Activated CD8-positive, alpha-beta memory T cell treated with anti-CD3 and anti-CD28 coated beads for 36 hours (primary cell): Measurements from ENCODE around the gene PC. TPM values are rescaled to one million over a fixed set of nuclear protein-coding genes. Genes with fewer than 3 reads are reported as not detected.

Experiments
- CTCF ChIA-PET: fragments of 350-600 bp; sonication (Branson Sonifier 250); formaldehyde crosslinking; loops from one replicate; lab custom pipeline; 2021; ENCODE audit warnings: antibody characterized with exemption; lab: Charles Lee
- POLR2A ChIA-PET: fragments of 350-600 bp; sonication (Branson Sonifier 250); formaldehyde crosslinking; loops from one replicate; lab custom pipeline; 2021; ENCODE audit warnings: antibody characterized with exemption; lab: Charles Lee
- total RNA-seq, 2 experiments: library from RNA; stranded (reverse); gene quantifications; one replicate each; pipeline ENCODE4 v1.2.3, GENCODE V29; 2021

The PC gene
- total RNA-seq, 2 experiments from 2014 or later: 10.7 to 10.9 TPM

DNA sequence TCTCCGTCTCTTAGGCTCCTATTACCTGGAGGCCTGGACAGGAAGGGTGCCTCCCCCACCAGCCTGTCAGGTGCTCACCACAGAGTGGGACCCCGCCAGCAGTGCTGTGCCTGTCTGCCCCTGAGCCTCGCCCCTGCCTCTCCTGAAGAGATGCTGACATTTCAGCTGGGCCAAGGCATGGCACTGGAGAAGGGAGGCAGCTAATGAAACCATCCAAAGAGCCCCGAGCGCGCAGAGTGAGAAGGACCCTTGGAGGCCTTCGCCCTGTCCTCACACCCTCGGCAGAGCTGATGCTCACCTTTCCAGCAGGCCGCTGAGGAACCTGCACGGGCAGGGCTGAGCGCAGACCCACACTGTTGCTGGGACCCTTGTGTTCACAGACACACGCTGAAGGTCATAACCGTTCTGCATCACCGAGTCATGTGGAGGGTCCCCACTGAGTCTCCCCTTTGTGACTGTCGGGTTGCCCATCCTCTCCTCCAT lies 103.4 kb downstream of the PC start:
- ChIA-PET CTCF (interaction anchor here (2.0 to 2.3 kb wide), 2 partner anchors 11 to 13 kb away, joined by 7 to 8 read pairs; partner anchors contain the start of gene RCE1), POLR2A (interaction anchor here (1.9 kb wide), 1 partner anchor 12 kb away, joined by 8 read pairs; the partner anchor contains the start of gene RCE1)

- ChIA-PET POLR2A (interaction anchor here (1.9 kb wide), 1 partner anchor 11 kb away, joined by 8 read pairs; the partner anchor contains the start of gene RCE1), CTCF (interaction anchor here (2.3 kb wide), 1 partner anchor 14 kb away, joined by 7 read pairs; no protein-coding TSS in a partner anchor)
These were observed 103.9 kb downstream of the PC start for GRCh38 chr11:66854231-66854661.

GRCh38 chr11:66853242-66854229 lies 104.6 kb downstream of the PC start:
- CTCF ChIA-PET: interaction anchor here (2.0 kb wide), 1 partner anchor 19 kb away, joined by 4 read pairs; no protein-coding TSS in a partner anchor
- POLR2A ChIA-PET: interaction anchor here (1.1 to 1.9 kb wide), 2 partner anchors 10 kb away, joined by 8 to 13 read pairs; partner anchors contain the start of gene RCE1

- CTCF ChIA-PET: interaction anchor here (1.3 to 2.0 kb wide), 2 partner anchors 11 to 18 kb away, joined by 4 read pairs; no protein-coding TSS in a partner anchor
- POLR2A ChIA-PET: interaction anchor here (1.1 kb wide), 1 partner anchor 9 kb away, joined by 13 read pairs; the partner anchor contains the start of gene RCE1
These were observed 105.5 kb downstream of the PC start for GRCh38 chr11:66852466-66853241.

GRCh38 chr11:66851698-66852465 lies 106.3 kb downstream of the PC start:
- CTCF ChIA-PET: interaction anchor here (1.3 to 2.0 kb wide), 2 partner anchors 10 to 18 kb away, joined by 4 read pairs; no protein-coding TSS in a partner anchor
- POLR2A ChIA-PET: interaction anchor here (1.1 kb wide), 1 partner anchor 8 kb away, joined by 13 read pairs; the partner anchor contains the start of gene RCE1

DNA sequence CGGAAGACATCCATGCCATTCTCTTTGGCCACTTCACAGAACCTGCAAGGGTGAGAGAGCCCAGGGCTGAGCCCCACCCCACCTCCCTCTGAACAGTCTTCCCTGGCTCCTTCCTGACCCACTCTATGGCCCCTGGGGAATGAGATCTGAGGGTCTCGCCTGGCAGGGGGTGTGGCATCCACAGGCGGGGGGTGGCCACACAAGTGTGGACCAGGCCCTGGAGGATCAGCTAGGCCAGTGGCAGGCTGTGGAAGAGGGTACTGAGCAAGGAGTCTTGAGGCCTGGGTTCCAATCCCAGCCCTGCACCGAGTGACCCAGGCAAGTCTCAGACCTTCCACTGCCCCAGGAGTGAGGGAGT lies 107.0 kb downstream of the PC start:
- CTCF ChIA-PET: interaction anchor here (1.3 kb wide), 1 partner anchor 9 kb away, joined by 4 read pairs; no protein-coding TSS in a partner anchor
- POLR2A ChIA-PET: no interaction called here

- ChIA-PET CTCF (no interaction called here), POLR2A (no interaction called here)
These were observed 107.5 kb downstream of the PC start for GRCh38 chr11:66850588-66851238.

DNA sequence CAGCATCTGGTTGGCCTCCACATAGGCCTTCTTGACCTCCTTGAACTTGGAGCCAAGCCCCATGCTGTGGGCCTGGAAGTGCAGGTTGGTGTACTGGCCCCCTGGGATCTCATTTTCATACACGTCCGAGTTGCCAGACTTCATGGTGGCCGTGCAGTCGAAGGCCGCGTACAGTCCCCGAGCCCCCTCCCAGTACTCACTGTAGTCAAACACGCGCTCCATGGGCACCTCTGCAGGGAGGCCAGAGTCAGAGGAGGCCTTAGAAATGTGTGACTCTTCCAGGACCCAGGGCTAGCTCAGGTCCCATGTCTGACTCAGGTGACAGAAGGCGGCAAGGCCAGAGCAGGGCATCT lies 108.0 kb downstream of the PC start:
- POLR2A ChIA-PET: no interaction called here
- CTCF ChIA-PET: no interaction called here

GRCh38 chr11:66849501-66850234 lies 108.5 kb downstream of the PC start:
- ChIA-PET CTCF (interaction anchor here (0.6 kb wide), 1 partner anchor 9 kb away, joined by 3 read pairs; no protein-coding TSS in a partner anchor), POLR2A (no interaction called here)

DNA sequence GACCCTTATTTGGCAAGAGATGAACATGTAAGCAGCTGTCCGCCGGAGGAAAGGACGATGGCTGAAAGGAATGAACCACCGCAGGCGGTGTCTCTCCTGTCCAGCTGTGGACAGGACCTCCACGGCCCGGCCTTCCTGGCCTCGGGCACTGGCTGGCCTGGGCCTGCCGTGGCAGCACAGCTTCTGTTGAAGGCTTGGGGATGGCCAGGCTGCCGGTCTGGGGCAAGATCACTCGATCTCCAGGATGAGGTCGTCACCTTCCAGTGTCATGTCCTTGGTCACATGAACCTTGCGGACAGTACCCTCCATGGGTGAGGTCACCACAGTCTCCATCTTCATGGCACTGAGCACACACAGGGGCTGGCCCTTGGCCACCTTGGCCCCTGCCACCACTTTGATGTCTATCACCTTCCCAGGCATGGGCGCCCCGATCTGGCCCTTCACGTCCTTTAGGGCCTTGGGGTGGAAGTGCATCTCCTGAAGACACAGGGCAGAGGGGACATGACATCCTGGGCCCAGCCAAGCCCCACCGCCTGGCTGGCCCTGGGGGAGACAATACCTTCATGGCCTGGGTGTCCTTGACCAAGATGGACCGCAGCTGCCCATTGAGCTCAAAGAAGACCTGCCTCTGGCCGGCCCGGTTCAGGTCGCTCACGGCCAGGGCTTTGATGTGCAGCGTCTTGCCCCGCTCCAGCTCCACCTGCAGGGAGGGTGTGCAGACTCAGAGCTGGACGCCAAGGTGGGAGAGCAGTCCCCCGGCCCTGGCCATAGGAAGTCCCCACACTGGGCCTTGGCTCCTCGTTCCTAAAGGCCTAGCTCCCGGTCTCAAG lies 109.3 kb downstream of the PC start:
- ChIA-PET CTCF (no interaction called here), POLR2A (no interaction called here)

GRCh38 chr11:66847461-66848232 lies 110.5 kb downstream of the PC start:
- ChIA-PET CTCF (no interaction called here), POLR2A (no interaction called here)

DNA sequence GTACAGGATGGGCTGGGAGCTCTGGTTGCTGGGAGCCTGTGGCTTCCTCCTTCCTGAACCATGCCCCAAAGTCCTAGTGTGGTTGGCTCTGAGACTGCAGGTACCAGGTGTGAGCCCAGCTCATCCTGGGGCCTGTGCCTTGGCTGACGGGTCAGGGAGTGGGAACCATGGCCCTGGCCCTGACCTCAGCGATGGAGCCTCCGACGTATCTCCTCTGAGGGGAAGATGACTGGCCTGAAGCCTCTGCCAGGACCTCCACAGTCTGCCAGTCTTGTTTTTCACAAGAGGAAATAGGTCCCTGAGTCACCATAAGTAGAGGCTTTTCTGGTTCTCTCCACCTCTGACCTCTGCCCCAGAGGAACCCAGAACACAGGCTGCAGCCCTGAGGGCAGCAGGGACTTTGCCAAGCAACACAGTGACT lies 111.5 kb downstream of the PC start:
- POLR2A ChIA-PET: no interaction called here
- CTCF ChIA-PET: no interaction called here

- ChIA-PET POLR2A (no interaction called here), CTCF (no interaction called here)
These were observed 112.3 kb downstream of the PC start for GRCh38 chr11:66845876-66846212.

- POLR2A ChIA-PET: interaction anchor here (0.6 to 0.8 kb wide), 3 partner anchors 11 to 13 kb away, joined by 3 read pairs; no protein-coding TSS in a partner anchor
- CTCF ChIA-PET: interaction anchor here (0.5 to 2.5 kb wide), 4 partner anchors 8 to 205 kb away, joined by 3 to 8 read pairs (median 3); no protein-coding TSS in a partner anchor
These were observed 112.9 kb downstream of the PC start for GRCh38 chr11:66845143-66845875.
